GM21528 (cell line): ENCODE data around the gene MS4A15.

ENCODE experiments used
- ATAC-seq: cut with Tn5 transposase; IDR thresholded peaks from one replicate; pipeline ENCODE4 v1.9.1; 2021; ENCODE audit warnings: mild to moderate bottlenecking, moderate library complexity; ENCODE audit not compliant: unreplicated experiment, low FRiP score

Gene MS4A15

GRCh38 chr11:60775420-60775961, 18.8 kb downstream of the MS4A15 start:
- ATAC-seq = no peak

- ATAC-seq = no peak
These were observed 19.5 kb downstream of the MS4A15 start for GRCh38 chr11:60776167-60776566.

- ATAC-seq = no peak
These were observed 20.4 kb downstream of the MS4A15 start for GRCh38 chr11:60777106-60777505.

DNA sequence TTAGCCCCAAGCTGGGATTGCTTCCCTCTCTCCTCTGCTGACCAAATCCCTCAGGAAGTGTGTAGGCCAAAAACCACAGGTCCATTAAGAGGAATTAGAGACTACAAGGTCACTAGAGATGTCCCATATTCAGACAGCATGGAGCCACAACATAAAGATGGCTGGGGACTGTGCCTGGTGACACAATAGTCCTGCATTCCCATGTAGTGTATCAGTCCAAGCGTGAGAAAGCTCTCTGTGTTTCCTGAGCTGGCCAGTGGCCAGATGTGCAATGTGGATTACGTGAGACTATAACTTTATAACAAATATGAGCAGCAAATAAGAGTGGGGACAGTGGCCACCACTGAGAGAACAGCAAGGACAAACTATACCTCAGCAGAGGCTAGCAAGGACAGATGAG, 20.9 kb downstream of the MS4A15 start:
- ATAC-seq = no peak

DNA sequence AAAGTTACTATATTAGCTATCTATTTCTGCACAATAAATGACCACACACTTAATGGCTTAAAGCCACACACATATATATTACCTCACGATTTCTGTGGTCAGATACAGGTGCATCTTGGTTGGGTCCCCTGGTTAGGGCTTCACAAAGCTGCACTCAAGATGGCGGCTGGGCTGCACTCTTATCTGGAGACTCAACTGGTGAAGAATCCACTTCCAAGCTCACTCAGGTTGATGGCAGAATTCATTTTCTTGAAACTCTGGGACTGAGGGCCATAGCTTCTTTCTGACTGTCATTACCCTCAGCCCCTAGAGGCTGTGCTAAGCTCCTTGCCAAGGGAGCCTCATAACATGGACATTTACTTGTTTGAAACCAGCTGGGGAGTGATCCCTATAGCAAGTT, 23.4 kb downstream of the MS4A15 start:
- ATAC-seq = no peak

- ATAC-seq = no peak
These were observed 24.1 kb downstream of the MS4A15 start for GRCh38 chr11:60780774-60781173.

GRCh38 chr11:60781286-60781980, 24.8 kb downstream of the MS4A15 start:
- no peak for ATAC-seq

GRCh38 chr11:60781981-60782316, 25.3 kb downstream of the MS4A15 start:
- no peak for ATAC-seq

DNA sequence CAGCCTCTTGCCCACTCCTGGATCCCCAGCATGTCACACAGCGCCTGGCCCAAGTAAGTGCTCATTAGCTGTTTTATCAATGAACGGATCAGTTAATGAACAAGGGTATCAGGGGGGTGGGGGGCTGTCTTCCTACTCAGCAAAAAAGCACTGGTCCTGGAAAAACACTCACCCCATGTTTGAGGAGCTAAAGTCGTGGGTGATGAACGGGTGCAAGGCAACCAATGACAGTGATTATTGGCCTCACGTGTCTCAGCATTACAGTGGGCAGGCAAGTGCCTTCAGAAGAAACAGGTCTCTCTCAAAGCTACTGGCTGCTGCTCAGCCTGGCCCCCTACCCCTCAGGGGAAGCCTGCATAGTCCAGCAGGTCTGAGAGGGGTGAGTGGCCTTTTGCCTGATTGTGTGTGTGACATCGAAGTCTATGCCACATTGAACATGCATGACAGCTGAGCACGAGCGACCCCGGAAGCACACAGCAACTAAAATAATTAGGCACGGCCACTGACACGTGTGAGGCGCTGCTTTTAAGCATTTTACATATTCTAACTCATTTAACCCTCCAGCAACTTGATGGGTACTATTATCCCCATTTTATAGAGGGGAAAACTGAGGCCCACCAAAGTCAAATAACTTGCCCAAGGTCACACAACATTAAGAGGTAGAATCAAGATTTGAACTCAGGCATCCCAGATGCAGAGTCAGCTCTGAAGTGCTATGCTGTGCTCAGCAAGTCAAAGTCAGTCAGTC, 25.9 kb downstream of the MS4A15 start:
- no peak for ATAC-seq

DNA sequence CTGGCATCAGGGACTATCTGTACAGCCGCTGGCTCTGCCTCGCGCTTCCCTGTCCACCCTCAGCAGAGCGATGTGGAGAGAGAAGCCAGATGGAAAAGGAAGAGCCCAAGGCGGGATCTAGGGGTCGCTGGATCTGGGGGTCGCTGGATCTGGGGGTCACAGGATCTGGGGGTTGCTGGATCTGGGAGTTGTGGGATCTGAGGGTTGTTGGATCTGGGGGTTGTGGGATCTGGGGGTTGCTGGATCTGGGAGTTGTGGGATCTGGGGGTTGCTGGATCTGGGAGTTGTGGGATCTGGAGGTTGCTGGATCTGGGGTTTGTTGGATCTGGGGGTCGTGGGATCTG, 26.4 kb downstream of the MS4A15 start:
- no peak for ATAC-seq

GRCh38 chr11:60783911-60784310, 27.2 kb downstream of the MS4A15 start:
- ATAC-seq = no peak

- ATAC-seq = no peak
These were observed 28.5 kb downstream of the MS4A15 start, which contains the start of gene MS4A10 for GRCh38 chr11:60785136-60785535. Gene MS4A10, plus strand, starts transcription at chr11:60785333. Its CDS starts 5,003 bp downstream, at chr11:60790336.

DNA sequence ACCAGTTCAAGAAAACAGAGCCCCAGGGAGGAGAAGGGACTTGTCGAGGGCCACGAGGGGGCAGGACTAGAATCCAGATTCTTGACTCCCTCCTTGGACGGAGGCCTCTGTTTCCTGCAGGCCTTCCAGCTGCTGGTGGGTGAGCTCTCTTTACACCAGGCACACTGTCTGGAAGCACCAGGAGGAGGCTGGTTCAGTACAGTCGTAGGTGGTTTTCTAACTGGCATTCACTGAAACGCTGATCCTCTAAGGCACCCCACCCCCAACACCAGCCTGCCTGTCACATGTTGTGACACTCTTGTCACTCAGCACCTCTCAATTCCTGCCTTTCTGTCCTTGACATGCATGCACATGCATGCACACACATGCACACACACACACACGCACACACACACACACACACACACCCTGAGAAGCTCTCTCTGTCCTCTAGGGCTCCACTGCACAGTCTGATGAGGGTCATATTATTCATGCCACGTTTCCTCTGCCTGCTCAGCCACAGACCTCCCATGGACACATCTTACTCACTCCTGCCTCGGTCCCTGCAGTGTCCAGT, 29.2 kb downstream of the MS4A15 start:
- no peak for ATAC-seq

GRCh38 chr11:60786811-60787567, 30.3 kb downstream of the MS4A15 start:
- no peak for ATAC-seq

DNA sequence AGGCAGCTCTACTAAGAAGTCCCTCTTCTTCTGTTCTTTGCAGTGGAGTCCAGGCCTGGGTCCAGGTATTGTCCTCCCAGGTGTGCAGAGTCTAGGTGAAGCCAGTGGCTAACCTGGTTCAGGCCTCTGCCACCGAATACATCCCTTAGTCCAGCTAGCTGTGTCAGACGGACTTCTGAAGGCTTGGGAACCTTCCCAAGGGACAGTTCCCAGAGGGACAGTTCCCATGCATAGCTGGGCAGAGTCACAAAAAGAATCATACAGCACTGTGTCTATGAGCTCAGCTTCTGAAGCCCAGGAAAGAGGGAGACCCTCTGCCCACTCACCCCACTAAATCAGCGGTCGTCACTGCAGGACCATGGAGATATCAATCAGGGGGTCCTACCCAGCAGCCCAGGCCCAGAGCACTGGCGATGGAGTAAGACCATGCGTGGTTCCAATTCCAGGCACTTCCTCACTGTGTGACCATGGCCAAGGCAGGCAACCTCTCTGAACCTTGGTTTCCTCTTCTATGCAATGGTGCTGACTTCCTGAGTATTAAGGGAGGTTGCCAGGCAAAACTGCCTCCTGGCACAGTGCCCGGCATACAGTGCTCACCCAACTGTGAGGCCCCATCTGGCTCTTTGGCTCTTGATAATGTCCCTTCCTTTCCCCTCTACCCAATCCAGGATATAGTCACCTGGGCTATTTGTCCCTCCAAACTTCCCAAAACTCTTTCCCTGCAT, 31.9 kb downstream of the MS4A15 start:
- no peak for ATAC-seq

- ATAC-seq = no peak
These were observed 34.1 kb downstream of the MS4A15 start for GRCh38 chr11:60790726-60791125.

DNA sequence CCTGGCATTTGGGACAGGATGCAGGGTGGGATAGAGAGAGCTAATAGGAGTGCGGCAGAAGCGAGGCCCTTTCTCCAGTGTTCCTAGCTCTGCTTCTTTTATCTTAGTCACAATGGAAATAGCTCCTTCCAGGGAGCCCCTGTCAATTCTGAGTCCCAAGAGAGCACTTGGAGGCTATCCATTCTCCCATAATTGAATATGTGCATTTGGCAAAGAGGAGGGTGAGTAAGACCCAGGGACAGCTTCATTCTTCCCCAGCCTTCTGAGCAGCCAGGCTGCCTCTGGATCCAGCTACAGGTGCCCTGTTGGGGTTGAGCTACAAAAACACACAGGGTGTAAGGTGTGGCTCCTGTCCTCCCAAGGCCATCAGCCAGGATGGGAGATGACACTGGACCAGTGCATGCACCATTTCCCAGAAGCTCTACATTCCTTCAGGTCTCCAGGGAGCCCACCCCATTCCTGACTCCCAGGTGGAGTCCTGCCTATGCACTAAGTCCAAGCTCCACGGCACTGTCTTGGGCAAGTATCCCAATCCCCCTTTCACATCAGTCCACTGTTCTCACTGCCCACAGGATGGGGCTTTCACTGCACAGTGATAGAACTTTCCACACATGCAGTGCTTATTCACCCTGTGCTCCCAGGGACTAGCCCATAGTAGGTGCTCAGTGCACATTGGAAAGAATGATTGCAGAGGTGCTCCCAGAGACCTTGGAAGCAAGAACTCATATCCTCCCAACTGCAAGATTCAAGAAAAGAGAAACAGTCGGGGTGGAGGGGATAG, 34.7 kb downstream of the MS4A15 start:
- ATAC-seq = no peak

- ATAC-seq = no peak
These were observed 35.9 kb downstream of the MS4A15 start for GRCh38 chr11:60792521-60792920.

- no peak for ATAC-seq
These were observed 38.6 kb downstream of the MS4A15 start for GRCh38 chr11:60795291-60795690.
